NCI-H187 (cell line): ENCODE data around the gene KPNA4.
"Not testable (repeated sequence)": the region's sequence is repeated elsewhere in the genome, so short reads cannot be mapped to it uniquely, and the experiment has no call there.

ENCODE experiments used
- DNase-seq, 2 experiments: peaks; one replicate each; lab custom pipeline; 2025; lab: John Stamatoyannopoulos, UW

The KPNA4 gene, protein sequence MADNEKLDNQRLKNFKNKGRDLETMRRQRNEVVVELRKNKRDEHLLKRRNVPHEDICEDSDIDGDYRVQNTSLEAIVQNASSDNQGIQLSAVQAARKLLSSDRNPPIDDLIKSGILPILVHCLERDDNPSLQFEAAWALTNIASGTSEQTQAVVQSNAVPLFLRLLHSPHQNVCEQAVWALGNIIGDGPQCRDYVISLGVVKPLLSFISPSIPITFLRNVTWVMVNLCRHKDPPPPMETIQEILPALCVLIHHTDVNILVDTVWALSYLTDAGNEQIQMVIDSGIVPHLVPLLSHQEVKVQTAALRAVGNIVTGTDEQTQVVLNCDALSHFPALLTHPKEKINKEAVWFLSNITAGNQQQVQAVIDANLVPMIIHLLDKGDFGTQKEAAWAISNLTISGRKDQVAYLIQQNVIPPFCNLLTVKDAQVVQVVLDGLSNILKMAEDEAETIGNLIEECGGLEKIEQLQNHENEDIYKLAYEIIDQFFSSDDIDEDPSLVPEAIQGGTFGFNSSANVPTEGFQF

DNA sequence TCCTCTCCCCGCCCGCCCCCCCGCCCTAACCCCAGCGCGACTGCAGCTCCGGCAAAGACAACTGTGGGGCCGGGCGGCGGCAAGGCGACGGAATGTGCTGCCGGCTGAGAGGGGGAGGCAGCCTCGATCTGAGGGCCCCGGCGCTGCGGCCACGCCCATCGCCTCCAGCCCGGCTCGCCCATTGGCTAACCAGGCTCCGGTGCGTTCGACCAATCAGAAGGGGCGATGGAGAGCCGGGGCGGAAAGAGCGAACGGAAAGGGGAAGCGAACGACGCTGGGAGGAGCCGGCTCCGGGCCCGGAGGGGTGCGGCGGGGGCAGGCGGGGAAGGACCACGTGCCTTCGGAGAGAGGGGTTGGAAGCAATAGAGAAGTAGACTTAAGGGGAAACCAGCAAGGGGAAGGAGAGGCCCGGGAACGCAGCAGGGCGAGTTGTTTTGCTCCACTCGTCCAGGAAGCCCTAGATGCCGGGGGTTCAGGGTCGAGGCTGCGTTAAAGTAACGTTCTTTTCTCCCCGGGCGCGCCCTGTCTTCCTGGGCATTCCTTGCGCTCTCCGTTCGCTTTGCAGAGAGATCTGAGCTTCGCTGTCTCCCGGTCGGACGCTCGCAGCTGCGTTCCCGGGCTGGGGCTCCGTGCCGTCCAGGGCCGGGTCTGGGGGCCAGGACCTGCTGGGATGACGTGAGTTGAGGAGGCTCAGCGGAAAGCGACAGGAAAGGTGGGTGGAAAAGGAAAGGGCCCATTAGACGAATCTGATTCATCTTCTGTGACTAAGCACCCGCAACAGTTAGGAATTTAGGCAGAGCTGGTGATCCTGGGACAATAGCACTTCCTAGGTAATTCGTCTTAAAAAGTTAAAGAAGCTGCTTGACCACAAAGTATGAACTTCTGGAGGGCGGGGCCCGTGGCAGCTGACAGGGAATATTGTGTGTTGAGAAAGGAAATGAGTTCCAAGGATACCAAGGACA lies at the start of gene KPNA4:
TSS of gene KPNA4 (minus strand) at position 130 of the 962 bp plus-strand sequence. CDS start 289 bp downstream, outside the sequence.
- DNase-seq = peak; percentile 93 to 96

DNA sequence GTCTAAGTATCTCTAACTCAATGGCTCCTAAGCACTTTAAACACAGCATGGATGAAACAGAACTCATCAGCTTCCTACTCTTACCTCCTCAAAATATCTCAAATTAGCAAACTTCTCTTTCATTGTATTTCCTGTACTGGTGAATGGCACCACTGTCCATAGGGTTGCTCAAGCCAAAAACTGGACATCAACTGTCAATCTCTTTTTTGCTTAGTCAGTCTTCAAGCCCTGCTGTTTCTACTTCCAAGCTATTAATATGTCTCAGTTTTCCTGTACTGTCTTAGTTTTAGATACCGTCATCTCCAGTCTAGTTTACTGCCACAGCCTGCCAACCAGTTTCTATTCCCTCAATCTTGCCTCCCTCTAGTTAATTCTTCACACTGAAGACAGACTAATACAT lies 48.3 kb upstream of the KPNA4 start:
- no peak for DNase-seq

DNA sequence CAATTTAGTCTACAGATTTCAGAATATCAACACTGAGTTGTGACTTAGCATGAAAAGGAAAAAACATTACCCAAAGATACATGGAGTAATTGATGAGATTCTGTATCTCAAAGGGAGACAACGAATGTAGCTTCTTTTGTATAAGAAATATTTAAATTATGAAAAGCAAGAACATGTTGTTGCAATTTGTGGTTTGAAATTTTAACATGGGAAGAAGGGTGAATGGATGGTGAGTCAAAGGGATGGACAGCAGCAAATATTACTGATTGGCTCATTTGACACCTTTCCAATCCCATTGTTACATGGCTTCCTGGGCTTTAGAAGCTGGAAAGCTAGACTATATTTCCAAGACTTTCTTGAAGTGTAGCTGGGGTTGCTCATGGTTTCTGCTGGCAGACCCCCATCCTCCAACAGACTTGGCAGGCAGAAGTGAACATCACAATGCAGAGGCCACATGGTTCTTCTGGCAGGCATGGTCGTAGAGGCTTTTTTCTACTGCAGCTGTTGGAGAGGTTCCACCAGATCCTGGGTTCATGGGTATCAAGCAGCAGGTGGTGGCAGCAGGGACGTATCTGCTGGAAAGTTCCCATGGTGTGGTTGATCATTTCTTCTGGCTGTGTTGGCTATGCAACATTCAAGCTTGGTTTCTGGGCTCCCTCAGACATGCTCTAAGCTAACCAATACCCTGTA lies 47.2 kb upstream of the KPNA4 start:
- DNase-seq = no peak

DNA sequence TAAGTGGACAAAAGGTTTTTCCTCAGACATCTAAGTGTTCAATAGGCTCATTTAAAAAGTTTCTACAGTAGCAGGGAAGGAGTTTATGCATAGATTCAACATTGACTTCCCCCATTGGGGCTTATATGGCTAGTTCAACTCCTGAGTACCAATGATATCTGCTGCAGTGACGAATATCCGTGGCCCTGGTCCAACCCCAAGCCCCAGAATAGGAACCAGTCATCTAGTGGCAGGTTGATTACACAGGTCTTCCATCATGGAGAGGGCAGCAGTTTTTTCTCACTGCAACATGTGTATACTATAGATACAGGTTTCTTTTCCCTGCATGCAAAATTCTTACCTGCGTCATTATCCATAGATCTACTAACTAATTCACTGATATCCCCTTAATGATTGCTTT lies 45.8 kb upstream of the KPNA4 start:
- no peak for DNase-seq

DNA sequence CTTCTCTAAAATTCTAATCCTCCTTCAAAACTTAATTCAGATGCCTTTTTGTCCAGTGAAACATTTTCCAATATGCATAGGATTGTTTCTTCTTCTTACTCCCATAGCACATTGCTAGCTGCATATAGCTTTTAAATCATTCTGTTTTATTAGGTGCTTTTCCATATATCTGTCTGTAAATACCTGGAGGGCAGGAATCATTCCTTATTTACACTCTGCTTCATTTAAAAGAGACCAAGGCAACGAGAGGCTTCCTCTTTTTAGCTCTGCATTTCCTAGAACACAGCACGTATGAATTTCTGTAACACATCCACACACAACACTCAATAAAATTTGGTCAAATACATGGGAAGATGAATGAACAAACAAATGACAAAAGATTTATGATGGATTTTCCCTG lies 43.5 kb upstream of the KPNA4 start:
- no peak for DNase-seq

DNA sequence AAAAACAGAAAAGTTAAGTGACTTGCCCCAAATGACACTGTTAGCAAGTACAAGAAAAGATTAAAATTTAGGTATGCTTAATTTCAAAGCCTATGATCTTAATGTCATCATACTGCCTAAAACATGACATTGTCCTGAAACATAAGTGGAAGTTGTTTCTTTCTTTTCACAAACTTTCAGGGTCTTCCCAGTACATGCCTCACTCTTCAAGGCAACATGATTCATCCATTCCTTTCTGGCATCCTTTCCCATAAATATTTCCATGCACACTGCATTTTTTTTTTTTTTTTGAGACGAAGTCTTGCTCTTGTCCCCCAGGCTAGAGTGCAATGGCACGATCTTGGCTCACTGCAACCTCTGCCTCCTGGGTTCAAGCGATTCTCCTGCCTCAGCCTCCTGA lies 42.5 kb upstream of the KPNA4 start:
- no peak for DNase-seq

DNA sequence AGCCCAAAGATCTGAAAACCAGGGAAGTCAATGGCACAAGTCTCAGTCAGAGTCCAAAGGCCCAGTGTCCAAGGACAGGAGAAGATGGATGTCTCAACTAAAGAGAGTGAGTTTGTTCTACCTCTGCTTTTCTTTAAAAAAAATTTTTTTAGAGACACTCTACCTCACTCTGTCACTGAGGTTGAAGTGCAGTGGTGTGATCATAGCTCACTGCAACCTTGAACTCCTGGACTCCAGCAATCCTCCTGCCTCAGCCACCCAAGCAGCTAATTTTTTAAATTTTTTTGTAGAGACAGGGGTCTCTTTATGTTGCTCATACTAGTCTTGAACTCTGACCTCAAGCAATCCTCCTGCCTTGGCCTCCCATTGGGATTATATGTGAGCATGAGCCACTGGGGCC lies 39.9 kb upstream of the KPNA4 start:
- DNase-seq = no peak

DNA sequence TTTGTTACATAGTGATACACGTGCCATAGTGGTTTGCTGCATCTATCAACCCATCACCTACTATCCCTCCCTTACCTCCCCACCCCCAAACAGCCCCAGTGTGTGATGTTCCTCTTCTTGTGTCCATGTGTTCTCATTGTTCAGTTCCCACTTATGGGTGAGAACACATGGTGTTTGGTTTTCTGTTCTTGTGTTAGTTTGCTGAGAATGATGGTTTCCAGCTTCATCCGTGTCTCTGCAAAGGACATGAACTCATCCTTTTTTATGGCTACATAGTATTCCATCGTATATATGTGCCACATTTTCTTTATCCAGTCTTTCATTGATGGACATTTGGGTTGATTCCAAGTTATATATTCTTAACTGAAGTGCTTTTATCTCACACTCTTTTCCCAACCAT lies 38.5 kb upstream of the KPNA4 start:
- DNase-seq = not testable (repeated sequence)

DNA sequence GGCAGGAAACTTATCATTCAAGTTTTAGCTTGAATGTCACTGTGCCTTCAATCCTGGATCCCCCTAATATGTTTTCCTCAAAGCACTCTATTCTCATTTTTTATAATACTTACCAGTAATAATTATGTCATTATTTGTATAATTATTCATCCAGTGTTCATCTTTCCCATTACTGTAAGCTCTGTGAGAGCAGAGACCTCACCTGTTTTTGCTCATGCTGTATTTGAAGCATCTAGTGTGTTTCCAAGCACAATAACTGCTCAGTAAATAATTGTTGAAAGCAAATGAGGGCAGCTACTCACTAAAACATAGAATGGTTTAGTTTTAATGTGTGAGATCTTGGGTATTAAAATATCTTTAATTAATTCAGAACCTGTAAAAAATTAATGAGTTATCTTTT lies 36.9 kb upstream of the KPNA4 start:
- DNase-seq = no peak

DNA sequence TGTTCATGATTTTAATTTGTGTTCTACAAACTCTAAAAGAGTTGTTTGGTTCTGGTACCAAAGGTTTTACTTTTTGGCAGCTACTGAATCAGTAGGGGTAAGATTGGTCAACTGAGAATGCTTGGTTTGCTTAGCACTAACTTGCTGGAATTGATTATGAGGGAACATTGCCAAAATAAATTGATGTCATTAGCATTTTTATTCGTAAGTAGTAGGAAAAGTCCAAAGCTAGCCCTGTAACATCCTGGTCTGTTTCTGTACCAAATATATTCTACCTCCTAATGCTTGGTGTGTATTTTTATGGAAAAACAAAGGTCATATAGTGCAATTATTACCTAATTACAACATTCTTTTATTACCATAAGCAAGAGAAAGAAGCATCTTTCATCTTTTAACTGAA lies 35.9 kb upstream of the KPNA4 start:
- DNase-seq = no peak

DNA sequence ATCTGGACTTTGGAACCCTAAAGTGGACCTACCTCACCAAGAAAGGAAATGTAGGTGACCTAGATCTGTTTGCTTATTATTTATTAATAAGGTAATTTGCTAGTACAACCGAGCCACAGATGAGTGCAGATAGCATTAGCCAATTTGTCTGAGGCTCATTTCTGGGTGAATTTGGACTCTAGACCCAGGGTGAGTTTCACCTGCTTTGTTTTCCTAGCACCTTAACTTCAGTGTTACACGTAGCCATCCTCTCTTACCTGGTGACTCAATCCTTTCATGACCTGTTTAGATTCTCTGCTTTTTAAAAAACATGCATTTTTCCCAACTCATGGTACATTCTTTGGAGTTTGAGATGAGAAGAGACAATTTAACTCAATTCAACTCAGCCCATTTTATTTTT lies 33.5 kb upstream of the KPNA4 start:
- no peak for DNase-seq

DNA sequence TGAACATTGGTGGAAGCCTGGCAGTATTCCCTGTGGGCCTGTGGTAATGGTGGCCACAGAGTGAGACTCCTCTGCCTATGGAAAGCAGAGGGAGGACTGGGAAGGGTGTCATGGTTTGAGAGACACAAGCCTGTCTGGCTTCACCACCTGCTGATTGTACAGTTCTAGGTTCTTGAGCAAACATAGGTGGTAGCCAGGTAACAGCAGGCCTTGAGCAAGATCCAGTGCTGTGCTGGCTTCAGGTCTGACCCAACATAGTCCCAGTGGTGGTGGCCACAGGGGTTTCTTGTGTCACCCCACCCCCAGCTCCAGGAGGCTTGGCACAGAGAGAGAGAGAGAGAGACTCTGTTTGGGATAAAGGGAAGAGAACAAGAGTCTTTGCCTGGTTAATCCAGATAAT lies 22.7 kb upstream of the KPNA4 start:
- no peak for DNase-seq

DNA sequence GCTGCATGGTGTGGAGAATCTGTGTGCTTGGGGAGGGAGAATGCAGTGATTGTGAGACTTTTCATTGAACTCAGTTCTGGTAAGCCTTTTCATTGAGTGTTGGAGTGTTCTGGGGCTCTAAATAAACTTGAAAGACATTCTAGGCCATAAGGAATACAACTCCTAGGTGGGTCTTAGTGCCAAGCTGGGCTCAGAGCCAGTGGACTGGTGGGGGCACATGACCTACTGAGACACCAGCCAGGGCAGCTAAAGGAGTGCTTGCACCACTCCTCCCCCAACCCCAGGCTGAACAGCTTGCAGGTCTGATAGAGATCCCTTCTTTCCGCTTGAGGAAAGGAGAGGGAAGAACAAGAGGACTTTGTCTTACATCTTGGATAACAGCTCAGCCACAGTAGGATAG lies 21.7 kb upstream of the KPNA4 start:
- no peak for DNase-seq

DNA sequence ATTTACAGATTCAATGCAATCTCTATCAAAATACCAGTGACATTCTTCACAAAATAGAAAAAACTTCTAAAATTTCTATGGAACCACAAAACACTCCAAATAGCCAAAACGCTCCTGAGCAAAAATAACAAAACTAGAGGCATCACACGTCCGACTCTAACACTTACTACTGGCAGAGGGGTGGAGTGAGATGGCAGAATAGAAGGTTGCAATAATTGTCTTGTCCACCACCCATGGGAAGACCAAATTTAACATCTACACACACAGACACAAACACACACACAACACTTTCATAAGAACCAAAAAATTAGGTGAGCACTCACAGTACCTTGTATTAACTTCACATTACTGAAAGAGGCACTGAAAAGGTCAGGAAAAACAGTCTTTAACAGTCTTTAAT lies 21.3 kb upstream of the KPNA4 start:
- no peak for DNase-seq

DNA sequence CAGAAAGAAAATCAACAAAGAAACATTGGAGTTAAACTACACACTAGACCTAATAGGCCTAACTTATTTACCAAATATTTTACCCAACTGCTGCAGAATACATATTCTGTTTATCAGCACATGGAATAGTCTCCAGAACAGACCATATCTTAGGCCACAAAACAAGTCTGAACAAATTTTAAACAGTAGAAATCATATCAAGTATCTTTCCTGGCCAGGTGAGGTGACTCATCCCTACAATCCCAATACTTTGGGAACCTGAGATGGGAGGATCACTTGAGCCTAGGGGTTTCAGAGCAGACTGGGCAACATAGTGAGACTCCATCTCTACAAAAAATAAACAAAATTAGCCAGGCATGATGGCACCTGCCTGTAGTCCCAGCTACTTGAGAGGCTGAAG lies 18.1 kb upstream of the KPNA4 start:
- no peak for DNase-seq

DNA sequence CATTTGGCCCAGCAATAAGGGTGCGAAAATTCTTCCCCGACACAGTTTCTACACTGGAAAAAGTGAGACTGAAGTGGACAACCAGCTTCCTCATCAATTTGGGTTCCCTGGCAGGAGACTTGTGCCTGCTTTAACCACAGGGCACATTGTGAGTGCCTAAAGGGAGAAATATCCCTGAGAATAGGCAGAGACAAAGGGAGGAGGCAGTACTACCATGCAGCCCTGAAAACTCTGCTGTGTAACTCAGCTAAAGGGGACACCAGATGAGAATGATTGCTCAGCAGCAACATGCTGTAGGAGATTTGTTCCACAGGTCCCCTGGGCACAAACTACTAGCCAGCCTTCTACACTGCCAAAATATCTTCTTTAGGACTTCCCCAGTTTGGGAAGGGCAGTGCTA lies 15.6 kb upstream of the KPNA4 start:
- DNase-seq = no peak

DNA sequence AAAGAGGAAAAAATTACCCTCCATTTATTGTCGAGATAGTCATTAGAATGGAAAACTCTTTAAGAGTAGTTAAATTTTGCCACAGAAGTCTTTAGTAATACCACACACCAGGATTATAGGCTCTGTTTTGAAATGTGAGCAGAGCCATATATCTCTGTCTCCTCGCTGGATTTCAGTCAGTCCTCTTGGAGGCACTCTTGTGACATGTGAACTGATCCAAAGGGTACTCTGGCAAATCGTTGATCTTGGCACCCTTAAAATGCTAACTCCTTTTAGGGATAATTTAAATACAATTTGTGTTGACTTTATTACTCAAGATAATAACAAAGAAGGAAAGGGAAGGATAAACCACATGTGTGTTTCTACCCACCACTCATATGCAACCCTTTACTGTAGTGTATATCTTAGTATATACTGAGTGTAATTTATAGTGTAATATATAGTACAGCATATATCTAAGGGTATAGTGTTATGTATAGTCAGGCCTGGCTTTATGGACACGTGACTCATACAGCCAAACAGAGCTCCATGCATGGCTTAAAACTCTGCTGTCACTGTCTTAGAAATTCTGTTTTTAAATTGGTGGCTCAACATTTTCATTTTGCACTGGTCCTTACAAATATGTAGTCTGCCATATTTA lies 12.3 kb upstream of the KPNA4 start:
- DNase-seq = no peak

DNA sequence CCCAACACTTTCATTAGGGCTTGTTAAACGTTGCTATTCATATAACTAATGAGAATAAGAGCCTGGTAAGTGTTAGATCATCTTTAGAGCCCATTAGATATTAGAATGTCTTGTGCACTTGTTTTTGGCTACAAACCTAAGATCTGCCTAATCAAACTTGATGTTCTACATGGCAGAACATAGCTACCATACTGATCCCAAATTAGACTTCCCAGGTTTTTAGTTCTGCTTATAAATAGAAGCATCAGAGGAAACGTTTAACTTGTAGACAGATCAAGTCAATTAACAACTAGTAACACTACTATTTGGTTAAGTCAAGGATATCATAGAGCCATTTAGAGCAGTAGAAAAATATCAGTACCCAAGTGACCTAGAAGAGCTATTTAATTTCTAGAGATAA lies 11.7 kb upstream of the KPNA4 start:
- DNase-seq = no peak

DNA sequence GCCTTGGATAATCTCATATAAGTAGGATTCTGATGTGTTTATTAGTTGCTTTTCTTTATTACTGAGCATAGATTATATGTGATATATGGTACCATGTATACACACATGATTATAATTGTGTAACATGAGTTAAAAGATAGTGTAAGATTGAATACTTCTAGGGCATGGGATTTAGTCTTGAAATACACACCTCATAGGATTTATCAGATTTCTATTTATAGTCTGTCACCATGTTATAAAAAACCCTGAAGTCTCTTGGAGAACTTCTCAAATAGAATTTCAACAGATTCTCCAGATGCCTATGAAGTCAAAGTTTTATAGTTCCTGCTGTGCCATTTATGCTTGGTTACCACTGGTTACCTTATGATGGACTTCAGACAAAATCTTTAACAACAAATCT lies 11.2 kb upstream of the KPNA4 start:
- no peak for DNase-seq

DNA sequence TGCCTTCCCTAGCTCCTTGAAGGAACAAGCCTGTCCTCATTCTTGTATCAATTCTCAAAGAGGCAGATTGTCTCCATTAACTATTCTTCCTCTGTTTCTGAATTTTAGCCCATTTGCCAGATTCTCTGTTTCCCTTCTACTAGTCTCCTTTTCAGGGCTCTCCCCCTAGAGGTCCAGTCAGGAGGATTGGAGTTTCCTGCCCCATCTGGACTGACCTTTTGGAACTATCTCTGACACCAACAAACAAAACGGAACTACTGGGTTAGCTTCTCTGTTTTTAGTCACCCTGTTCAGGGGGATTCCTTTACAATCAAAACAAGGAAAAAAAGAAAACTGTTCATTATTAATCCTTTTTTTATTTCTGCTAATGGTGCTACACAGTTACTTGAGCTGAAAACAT lies 10.2 kb upstream of the KPNA4 start:
- DNase-seq = no peak

DNA sequence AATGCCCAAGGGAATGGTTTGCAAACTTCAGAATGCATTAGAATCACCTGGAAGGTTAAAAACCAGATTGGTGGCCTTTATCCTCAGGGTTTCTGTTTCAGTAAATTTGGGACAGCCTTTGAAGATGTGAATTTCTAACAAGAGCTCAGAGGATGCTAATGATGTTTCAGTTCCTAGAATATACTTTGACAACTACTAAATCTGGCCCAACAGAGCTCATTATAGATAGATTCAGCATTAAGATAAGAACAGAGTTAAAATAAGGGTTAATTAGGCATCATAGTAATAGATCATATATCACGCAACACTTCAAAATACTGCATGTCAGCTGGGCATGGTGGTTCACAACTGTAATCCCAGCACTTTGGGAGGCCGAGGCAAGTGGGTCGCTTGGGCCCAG lies 9.3 kb upstream of the KPNA4 start:
- DNase-seq = no peak
